Colonic mucosa (tissue), 4 donors: ENCODE measurements around the gene WNK3. TPM values are rescaled to one million over a fixed set of nuclear protein-coding genes. Genes with fewer than 3 reads are reported as not detected.

Experiments
- DNase-seq: peaks from one replicate; pipeline ENCODE4 v3.0.0-alpha.2; 2020
- H3K27ac ChIP-seq: fragments of 200-600 bp; one replicate; pipeline ENCODE4 v1.8.0; 2021
- H3K27me3 ChIP-seq: fragments of 200-600 bp; one replicate; pipeline ENCODE4 v1.8.0; 2021
- H3K36me3 ChIP-seq: fragments of 200-600 bp; one replicate; pipeline ENCODE4 v1.8.0; 2021
- H3K4me1 ChIP-seq: fragments of 200-600 bp; one replicate; pipeline ENCODE4 v1.8.0; 2021; ENCODE audit warnings: mild to moderate bottlenecking
- H3K4me3 ChIP-seq: fragments of 200-600 bp; one replicate; pipeline ENCODE4 v1.8.0; 2021
- H3K9ac ChIP-seq, 2 donors: one replicate each; pipeline ENCODE4 v1.7.0; 2013; ENCODE audit warnings: control low read depth in 2 of 2, low read depth in 2 of 2, low read length in 2 of 2
- H3K9me3 ChIP-seq: fragments of 200-600 bp; one replicate; pipeline ENCODE4 v1.8.0; 2021
- intact Hi-C: fragments of 100-400 bp; cut with DNase I; formaldehyde crosslinking; loops from one replicate; pipeline ENCODE4 v1.14.1; 2022
- total RNA-seq, 2 donors: library from RNA; stranded (reverse); fragmentation: NEBNext Ultra II Directional in 1 of 2; extraction: Animal tissue kit (Norgen Biotek cat#: 25700) in 1 of 2; gene quantifications; one replicate each; pipeline ENCODE4 v1.2.1, GENCODE V29; 2021
- TF ChIP-seq, protein P1 (sequence below): fragments of 200-600 bp; IDR thresholded peaks from one replicate; pipeline ENCODE4 v1.8.0; 2022; ENCODE audit warnings: antibody characterized with exemption, mild to moderate bottlenecking
- donor health status: healthy.
- donor health status: DM: no; HTN: no; CAD: no.
- donor health status: DM: no; HTN: no; CAD: no.

The WNK3 gene
- total RNA-seq, 2 donors from 2014 or later, result 0.12 to 0.24 TPM

DNA sequence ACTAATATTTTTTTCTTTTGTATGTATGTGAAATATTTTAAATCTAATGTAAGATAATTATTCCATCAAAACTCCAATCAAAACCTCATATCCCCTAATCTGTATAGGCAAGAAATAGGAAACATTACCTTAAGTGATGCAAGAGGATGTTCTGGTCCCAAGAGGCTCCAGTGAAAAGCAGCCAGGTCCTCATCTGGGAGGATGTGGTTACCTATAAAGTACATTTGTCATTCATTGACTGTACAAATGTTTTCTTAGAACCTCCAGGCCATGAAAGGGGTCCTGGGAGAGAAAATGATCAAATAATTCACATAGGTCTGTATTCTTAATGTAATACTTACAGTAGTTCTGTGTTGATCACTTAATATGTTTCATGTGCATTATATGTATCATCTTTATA, 200.3 kb downstream of the WNK3 start:
- no peak overlapping the region for H3K9ac ChIP-seq
- H3K27ac ChIP-seq, result no peak overlapping the region
- no peaks in the 10 kb centered on the region for H3K9me3 ChIP-seq
- no peak overlapping the region for H3K4me3 ChIP-seq
- no peak for DNase-seq
- TF ChIP-seq, protein P1, sequence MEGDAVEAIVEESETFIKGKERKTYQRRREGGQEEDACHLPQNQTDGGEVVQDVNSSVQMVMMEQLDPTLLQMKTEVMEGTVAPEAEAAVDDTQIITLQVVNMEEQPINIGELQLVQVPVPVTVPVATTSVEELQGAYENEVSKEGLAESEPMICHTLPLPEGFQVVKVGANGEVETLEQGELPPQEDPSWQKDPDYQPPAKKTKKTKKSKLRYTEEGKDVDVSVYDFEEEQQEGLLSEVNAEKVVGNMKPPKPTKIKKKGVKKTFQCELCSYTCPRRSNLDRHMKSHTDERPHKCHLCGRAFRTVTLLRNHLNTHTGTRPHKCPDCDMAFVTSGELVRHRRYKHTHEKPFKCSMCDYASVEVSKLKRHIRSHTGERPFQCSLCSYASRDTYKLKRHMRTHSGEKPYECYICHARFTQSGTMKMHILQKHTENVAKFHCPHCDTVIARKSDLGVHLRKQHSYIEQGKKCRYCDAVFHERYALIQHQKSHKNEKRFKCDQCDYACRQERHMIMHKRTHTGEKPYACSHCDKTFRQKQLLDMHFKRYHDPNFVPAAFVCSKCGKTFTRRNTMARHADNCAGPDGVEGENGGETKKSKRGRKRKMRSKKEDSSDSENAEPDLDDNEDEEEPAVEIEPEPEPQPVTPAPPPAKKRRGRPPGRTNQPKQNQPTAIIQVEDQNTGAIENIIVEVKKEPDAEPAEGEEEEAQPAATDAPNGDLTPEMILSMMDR, result no peak
- no peaks in the 10 kb centered on the region for H3K27me3 ChIP-seq
- no peaks in the 10 kb centered on the region for H3K4me1 ChIP-seq
- no peaks in the 10 kb centered on the region for H3K36me3 ChIP-seq
- intact Hi-C loops, result no loop called here

Other genes with a start within 250 kb of the WNK3 start
- gene FAM120C, start 174.8 kb downstream of the WNK3 start, total RNA-seq, result 1 to 10 TPM; 3.6 to 4.4 TPM
- gene TSR2, start 82.4 kb upstream of the WNK3 start, total RNA-seq, result 10 to 100 TPM; 32.9 to 44.5 TPM
- 1 to 10 TPM; 4.9 to 5.5 TPM for gene FGD1, start 138.2 kb upstream of the WNK3 start, total RNA-seq
- 10 to 100 TPM; 23.5 to 38.3 TPM for gene GNL3L, start 172.2 kb upstream of the WNK3 start, total RNA-seq